HG03354 (cell line): ENCODE data around the gene SF3B5.
"Not testable (repeated sequence)": the region's sequence is repeated elsewhere in the genome, so short reads cannot be mapped to it uniquely, and the experiment has no call there.

ENCODE experiments used
- ATAC-seq: cut with Tn5 transposase; IDR thresholded peaks from one replicate; pipeline ENCODE4 v1.9.1; 2021; ENCODE audit warnings: mild to moderate bottlenecking; ENCODE audit not compliant: unreplicated experiment, poor library complexity, severe bottlenecking

Gene SF3B5

DNA sequence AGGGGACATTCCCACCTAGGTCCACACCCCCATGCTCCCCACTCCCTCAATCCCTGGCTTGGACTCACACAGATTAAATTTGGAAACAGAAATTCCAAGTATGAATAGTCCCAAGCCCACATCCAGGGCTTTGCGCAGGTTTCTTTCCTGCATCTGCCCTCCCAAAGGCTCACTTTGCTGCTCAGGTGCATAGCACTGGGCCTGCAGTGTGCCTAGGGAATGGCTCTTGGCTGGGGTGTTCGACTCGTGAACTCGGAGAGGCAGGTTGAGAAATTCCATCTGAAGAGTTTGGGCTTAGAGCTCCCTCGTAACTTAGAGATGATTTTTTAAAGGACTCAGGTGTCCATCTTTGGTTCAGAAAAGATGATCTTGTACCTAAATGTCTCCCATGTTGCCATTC, 14.8 kb upstream of the SF3B5 start:
- no peak for ATAC-seq

DNA sequence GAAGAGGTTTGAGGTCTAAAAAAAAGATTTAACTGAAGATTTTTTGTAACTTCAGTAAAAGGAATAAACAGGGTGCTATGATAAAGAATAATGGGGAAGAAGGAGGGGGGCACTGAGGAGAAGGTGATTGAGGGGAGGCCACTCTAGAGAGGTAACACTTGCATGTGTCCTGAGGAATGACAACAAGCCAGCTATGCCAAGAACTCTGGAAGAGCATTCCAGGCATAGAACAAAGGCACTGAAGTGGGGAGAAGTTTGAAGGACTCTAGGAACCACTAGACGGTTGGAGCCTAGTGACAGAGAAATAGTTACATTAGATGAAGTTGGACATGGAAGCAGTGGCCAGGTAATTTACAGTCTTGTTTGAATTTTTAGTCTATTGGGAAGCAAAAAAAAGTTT, 10.8 kb upstream of the SF3B5 start:
- ATAC-seq = no peak

GRCh38 chr6:144104898-144105487, 9.6 kb upstream of the SF3B5 start:
- ATAC-seq = peak; percentile 92

DNA sequence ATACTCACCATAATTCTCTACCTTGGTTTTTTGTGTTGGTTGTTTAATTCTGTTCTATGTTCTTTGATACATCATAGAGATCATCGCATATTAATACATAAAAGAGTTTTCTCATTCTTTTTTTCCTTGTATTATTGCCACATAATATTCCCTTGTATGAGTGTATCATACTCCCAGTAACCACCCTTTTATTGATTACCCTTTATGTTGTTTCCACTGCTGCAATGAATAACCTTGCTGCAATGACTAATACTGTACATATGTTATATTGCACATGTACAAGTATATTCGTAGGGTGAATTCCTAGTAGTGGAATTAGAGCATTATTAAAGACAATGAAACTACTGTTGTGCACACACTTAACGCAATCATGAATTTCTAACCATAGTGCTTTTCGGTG, 9.1 kb upstream of the SF3B5 start:
- ATAC-seq = peak; percentile 8

- ATAC-seq = no peak
Measured at GRCh38 chr6:144103026-144103563, 7.7 kb upstream of the SF3B5 start.

DNA sequence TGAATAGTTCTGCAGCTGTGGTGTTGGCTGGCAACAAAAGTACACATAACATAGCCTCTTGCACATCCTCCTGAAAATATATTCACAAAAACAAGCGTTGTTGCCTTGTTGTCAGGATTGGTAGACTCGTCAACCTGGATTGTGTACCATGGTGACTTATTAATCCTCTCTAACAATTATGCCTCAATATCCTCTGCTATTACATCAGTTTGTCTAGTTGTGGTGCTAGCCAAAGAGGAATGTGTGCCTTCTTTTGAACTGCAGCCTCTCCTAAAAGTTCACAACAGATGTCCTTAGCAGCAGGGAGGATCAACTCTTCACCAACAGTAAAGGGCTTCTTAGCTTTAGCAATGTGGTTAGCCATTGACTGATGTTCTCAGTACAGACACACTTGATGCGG, 3.6 kb upstream of the SF3B5 start:
- ATAC-seq = no peak

DNA sequence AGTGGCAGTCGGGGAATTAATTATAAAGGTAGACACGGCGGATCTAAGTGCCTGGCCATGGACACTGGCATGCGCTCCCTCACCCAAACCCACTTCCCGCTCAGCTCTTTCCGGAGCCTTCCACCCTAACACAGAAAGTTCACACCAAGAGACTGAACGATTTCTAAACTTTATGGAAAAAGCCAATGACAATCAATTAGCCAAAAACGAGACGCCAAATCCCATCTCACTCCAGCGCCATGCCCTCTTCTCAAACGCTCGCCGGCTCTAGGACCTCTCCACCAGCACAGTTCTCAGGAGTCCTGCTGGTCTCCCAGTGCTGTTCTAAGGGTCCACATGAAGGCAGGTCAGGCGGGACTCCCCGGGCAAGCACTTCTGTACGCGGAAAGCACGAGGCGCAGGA, 641 bp downstream of the SF3B5 start:
- ATAC-seq = peak; percentile 2

DNA sequence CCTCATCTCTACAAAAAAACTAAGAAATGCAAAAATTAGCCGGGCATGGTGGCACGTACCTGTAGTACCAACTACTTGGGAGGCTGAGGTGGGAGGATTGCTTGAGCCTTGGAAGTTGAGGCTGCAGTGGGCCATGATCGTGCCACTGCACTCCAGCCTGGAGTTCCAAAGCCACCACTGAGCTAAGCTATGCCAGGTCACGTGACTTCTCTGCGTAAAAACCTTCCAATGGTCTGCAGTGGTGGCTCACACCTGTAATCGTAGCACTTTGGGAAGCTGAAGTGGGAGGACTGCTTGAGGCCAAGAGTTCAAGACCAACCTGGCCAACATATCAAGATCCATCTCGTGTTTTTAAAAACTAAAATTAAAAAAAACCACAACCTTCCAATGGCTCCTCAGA, 1.7 kb downstream of the SF3B5 start:
- no peak for ATAC-seq

GRCh38 chr6:144093236-144093635, 2.1 kb downstream of the SF3B5 start:
- ATAC-seq = no peak

- ATAC-seq = no peak
Measured at GRCh38 chr6:144090384-144090783, 5.0 kb downstream of the SF3B5 start.

DNA sequence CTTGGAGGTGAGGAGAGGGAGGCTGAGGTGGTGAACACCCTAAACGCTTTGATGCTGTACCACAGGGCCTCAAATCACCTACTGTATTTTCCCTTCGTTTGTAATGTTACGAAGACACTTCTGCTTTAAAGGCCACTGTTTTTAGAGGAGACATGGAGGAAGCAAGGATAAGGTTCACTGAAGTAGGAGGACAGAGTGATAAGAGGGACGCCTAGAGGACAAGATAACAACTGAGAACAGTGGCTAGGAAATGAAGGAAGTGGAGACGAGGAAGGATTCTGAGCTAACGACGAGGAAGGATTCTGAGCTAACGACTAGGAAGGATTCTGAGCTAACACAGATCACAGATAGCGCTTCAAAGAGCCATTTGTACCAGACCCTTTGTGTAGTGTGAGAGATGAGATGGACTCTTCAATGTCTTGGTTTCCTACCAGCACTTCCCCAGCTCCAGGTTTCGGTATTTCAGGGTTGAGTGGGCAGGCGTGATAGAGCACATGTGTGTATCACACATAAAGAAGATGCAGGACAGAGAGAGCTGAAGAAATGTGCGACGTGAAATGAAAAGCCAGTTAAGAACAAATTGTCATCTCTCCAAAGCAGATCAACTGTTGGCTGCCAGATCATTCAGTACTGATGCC, 7.5 kb downstream of the SF3B5 start:
- ATAC-seq = no peak

DNA sequence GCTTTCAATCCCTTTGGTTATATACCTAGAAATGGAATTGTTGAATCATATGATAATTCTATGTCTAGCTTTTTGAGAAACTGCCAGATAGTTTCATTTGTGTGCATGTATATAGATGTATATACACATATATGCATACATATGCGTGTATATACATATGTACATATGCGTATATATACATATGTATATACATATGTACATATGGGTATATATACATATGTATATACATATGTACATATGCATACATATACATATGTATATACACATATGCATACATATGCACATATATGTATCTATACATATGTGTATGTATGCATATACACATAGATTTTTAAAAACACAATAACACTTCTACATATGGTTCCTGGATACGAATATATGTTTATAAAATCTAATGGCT, 8.4 kb downstream of the SF3B5 start:
- ATAC-seq = no peak

DNA sequence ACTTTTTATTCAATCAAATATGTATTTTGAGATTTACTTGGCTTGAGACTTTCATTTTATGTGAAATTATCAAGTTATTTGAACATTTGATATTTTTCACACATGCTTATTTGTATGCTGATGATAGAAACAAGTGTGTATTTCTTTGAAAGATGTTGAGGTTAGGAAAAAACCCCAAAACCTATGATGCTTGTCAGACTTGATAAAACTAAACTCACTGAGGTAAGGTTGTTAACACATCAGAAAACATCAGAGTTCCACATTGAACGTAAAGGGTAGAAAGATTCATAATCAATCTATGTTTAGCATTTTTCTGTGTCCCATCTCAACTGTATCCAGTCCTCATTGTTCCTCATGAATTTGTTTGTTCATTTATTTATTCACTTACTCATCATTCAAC, 12.2 kb downstream of the SF3B5 start:
- ATAC-seq = peak; percentile 47

GRCh38 chr6:144082412-144082811, 13.0 kb downstream of the SF3B5 start:
- not testable (repeated sequence) for ATAC-seq

- no peak for ATAC-seq
Measured at GRCh38 chr6:144077871-144078270, 17.5 kb downstream of the SF3B5 start.

DNA sequence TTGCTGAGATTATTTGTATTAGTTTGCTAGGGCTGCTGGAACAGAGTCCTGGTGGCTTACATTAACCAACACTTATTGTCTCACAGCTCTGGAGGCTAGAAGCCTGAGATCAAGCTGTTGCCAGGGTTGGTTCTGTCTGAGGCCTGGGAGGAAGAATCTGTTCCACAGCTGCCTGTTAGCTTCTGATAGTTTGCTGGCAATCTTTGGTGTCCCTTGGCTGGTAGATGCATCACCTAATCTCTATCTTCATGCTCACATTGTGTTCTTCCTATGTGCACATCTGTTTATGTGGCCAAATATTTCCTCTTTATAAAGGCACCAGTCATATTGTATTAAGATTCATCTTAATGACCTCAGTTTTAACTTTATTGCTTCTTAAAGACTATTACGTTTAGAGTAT, 19.5 kb downstream of the SF3B5 start:
- no peak for ATAC-seq

DNA sequence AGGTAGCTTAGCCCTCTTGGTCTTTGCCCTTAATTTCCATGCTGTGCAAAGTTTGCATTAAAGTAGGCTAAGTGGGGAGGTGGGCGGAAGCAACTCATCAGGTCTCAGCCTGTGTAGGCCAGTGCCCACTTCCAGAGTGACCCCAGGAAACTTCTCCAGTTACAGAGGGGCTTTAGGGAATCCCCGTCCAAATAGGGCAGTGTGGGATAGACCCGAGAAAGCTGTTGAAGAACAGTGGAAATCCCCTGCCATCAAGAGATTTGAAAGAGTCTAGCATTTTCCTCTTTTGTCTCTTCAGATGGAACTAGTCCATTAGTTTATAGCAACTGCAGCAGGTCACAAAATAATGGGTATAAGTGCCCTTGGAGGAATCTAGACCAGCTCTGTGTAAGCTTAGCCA, 20.2 kb downstream of the SF3B5 start:
- no peak for ATAC-seq

- no peak for ATAC-seq
Measured at GRCh38 chr6:144073024-144073423, 22.3 kb downstream of the SF3B5 start.

- ATAC-seq = no peak
Measured at GRCh38 chr6:144069506-144069905, 25.9 kb downstream of the SF3B5 start.

GRCh38 chr6:144068794-144069193, 26.6 kb downstream of the SF3B5 start:
- ATAC-seq = no peak

DNA sequence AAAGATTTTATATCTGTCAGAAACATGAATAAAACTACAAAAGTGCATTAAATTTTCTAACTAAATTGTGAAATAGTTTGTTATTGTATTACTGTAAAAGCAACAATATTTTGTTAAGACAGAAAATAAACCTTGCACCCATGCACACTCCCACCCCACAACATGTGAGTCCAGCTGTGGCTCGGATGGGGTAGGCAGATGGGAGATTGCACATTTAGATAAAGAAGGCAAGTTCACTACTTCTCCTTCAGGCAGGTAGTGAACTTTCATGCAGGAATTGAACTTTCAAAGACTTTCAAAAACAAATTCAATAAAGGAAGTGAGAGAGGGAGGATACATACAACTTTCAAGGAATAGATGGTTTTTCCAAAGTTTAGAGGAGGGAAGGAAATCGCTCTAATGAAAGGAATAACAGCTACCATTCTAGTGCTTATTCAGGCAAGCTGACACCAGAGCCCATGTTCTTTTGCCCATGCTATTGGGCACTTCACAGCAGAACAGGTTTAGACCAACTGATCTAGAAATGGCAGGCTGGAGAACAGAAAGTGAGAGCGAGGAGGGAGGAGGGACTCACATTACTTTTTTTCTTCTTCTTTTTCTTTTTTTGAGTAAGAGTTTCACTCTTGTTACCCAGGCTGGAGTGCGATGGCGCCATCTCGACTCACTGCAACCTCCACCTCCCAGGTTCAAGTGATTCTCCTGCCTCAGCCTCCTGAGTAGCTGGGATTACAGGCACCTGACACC, 28.5 kb downstream of the SF3B5 start:
- ATAC-seq = peak; percentile 43
